Measurements from ENCODE around the gene CMTM4.

The CMTM4 gene

GRCh38 chr16:66677836-66678235 is 18.7 kb downstream of the CMTM4 start:
- DNase-seq (ENCODE audit: low spot score) (no peak), ATAC-seq (ENCODE audit: low read depth) (no peak)
- no peaks in the 10 kb centered on the region for H3K27me3 ChIP-seq (ENCODE audit: insufficient read depth, poor library complexity, severe bottlenecking)
- no peaks in the 10 kb centered on the region for H3K9me3 ChIP-seq (ENCODE audit: severe bottlenecking)
- no peak overlapping the region for H3K4me3 ChIP-seq (ENCODE audit: severe bottlenecking)
- peaks cover 8% of the 10 kb centered on the region for H3K4me1 ChIP-seq (ENCODE audit: insufficient read depth, poor library complexity, severe bottlenecking)
- no peak for TF ChIP-seq CTCF (IDR thresholded peaks at IDR 0.05; ENCODE audit: poor library complexity, severe bottlenecking)
- H3K27ac ChIP-seq (ENCODE audit: poor library complexity, severe bottlenecking): no peak overlapping the region
- peaks cover 12% of the 10 kb centered on the region for H3K36me3 ChIP-seq (ENCODE audit: low read depth)

- ATAC-seq (ENCODE audit: low read depth): no peak
- H3K27ac ChIP-seq (ENCODE audit: poor library complexity, severe bottlenecking): no peak overlapping the region
- no peak overlapping the region for H3K4me3 ChIP-seq (ENCODE audit: severe bottlenecking)
- H3K27me3 ChIP-seq (ENCODE audit: insufficient read depth, poor library complexity, severe bottlenecking): no peaks in the 10 kb centered on the region
- TF ChIP-seq CTCF (IDR thresholded peaks at IDR 0.05; ENCODE audit: poor library complexity, severe bottlenecking): no peak
- DNase-seq (ENCODE audit: low spot score): no peak
- peaks cover 12% of the 10 kb centered on the region for H3K36me3 ChIP-seq (ENCODE audit: low read depth)
- H3K4me1 ChIP-seq (ENCODE audit: insufficient read depth, poor library complexity, severe bottlenecking): peaks cover 8% of the 10 kb centered on the region
- H3K9me3 ChIP-seq (ENCODE audit: severe bottlenecking): no peaks in the 10 kb centered on the region
These were observed 19.4 kb downstream of the CMTM4 start for GRCh38 chr16:66677179-66677578.

DNA sequence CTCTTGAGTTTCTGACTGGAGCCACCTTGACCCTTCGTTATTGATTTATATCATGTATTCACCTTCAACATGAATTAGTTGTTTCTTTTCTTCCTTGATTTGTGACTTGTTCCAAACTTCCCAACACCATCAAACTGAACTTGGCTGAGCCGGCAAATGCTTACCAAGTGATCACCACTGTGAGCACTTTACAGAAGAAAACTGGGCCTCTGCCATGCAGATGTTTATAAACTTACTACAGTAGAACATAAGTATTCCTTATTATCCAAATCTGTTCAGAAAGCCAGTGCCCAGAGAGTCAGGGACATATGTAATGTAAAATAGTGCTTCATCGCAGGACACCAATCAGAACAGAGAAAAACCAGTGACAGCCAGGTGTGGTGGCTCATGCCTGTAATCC is 19.9 kb downstream of the CMTM4 start:
- Histone ChIP-seq H3K36me3 (ENCODE audit: low read depth) (peaks cover 12% of the 10 kb centered on the region), H3K27me3 (ENCODE audit: insufficient read depth, poor library complexity, severe bottlenecking) (no peaks in the 10 kb centered on the region), H3K4me3 (ENCODE audit: severe bottlenecking) (no peak overlapping the region), H3K4me1 (ENCODE audit: insufficient read depth, poor library complexity, severe bottlenecking) (peaks cover 2% of the 10 kb centered on the region), H3K27ac (ENCODE audit: poor library complexity, severe bottlenecking) (no peak overlapping the region), H3K9me3 (ENCODE audit: severe bottlenecking) (no peaks in the 10 kb centered on the region)
- DNase-seq (ENCODE audit: low spot score) (no peak), ATAC-seq (ENCODE audit: low read depth) (no peak)
- TF ChIP-seq CTCF (IDR thresholded peaks at IDR 0.05; ENCODE audit: poor library complexity, severe bottlenecking): no peak

DNA sequence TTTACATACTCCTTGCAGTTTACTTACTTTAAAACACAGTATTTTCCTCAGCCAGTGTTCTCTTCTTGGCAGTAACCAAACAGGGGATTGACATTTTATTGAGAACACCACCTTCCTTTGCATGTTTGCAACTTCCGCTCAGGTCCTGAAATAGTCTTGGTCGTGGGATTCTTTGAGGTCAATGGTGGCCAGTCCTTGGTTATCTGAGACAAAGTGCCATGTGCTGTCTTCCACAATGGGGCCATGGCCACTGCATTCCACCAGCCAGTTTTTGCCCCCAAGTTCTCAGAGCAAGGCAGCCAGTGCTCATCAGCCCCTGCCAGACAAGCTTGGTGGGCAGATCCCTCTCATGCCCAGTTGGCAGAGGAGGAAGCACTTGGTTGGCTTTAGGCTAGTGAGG is 22.9 kb downstream of the CMTM4 start:
- H3K4me3 ChIP-seq (ENCODE audit: severe bottlenecking): no peak overlapping the region
- DNase-seq (ENCODE audit: low spot score) (no peak), ATAC-seq (ENCODE audit: low read depth) (no peak)
- H3K9me3 ChIP-seq (ENCODE audit: severe bottlenecking): no peaks in the 10 kb centered on the region
- TF ChIP-seq CTCF (IDR thresholded peaks at IDR 0.05; ENCODE audit: poor library complexity, severe bottlenecking): no peak
- H3K27me3 ChIP-seq (ENCODE audit: insufficient read depth, poor library complexity, severe bottlenecking): no peaks in the 10 kb centered on the region
- no peak overlapping the region for H3K27ac ChIP-seq (ENCODE audit: poor library complexity, severe bottlenecking)
- no peaks in the 10 kb centered on the region for H3K4me1 ChIP-seq (ENCODE audit: insufficient read depth, poor library complexity, severe bottlenecking)
- H3K36me3 ChIP-seq (ENCODE audit: low read depth): peaks cover 11% of the 10 kb centered on the region

DNA sequence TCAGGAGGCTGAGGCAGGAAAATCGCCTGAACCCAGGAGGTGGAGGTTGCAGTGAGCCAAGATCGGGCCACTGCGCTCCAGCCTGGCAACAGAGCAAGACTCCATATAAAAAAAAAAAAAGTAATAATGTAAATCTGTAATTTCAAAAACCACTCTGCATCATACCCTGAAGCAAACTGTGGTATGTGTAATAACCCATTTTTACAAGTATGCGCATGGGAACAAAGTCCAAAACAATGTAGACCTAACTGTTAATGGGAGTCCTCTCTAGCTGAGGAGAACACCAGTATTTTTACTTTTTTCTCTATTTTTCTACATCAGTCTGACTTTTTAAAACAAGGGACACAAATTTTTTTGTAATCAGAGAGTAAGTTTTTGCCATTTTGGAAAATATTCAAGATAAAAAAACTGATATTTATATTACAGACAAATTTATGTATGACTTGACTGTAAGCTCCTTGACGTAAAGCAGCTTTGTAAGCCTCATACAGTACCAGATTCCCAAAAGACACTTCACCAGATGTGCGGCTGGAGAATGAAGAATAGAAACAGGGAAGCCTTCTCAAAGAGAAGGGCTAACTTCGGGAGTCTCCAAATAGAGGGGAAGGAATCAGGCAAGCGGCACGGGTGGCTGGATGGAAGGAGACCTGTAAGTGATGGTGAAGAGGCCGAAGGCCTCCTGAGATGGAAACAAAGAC is 25.7 kb downstream of the CMTM4 start:
- Histone ChIP-seq H3K9me3 (ENCODE audit: severe bottlenecking) (no peaks in the 10 kb centered on the region), H3K4me1 (ENCODE audit: insufficient read depth, poor library complexity, severe bottlenecking) (no peaks in the 10 kb centered on the region), H3K4me3 (ENCODE audit: severe bottlenecking) (no peak overlapping the region), H3K27ac (ENCODE audit: poor library complexity, severe bottlenecking) (no peak overlapping the region), H3K36me3 (ENCODE audit: low read depth) (peaks cover 4% of the 10 kb centered on the region; the same call in 1 of the 2 replicates), H3K27me3 (ENCODE audit: insufficient read depth, poor library complexity, severe bottlenecking) (no peaks in the 10 kb centered on the region)
- no peak for DNase-seq (ENCODE audit: low spot score)
- ATAC-seq (ENCODE audit: low read depth): no peak
- no peak for TF ChIP-seq CTCF (IDR thresholded peaks at IDR 0.05; ENCODE audit: poor library complexity, severe bottlenecking)

Data from RWPE2 (cell line).